T-helper 22 cell (primary cell): ENCODE measurements around the gene CD276.
"Not testable (repeated sequence)": the region's sequence is repeated elsewhere in the genome, so short reads cannot be mapped to it uniquely, and the experiment has no call there.

ENCODE experiments used
- DNase-seq: peaks from one replicate; pipeline ENCODE4 v3.0.0-alpha.2; 2020; ENCODE audit warnings: low read depth

CD276 gene

GRCh38 chr15:73683777-73684580 is at the start of gene CD276:
Gene CD276, plus strand, starts transcription at chr15:73684383. Its CDS starts 15,257 bp downstream, at chr15:73699640.
- no peak for DNase-seq

- DNase-seq, result no peak
Measured at GRCh38 chr15:73637527-73637926, 46.7 kb upstream of the CD276 start.

- DNase-seq, result not testable (repeated sequence)
Measured at GRCh38 chr15:73639464-73639863, 44.7 kb upstream of the CD276 start.

- DNase-seq, result no peak
Measured at GRCh38 chr15:73647259-73648013, 36.7 kb upstream of the CD276 start.

GRCh38 chr15:73648014-73648295 is 36.2 kb upstream of the CD276 start:
- DNase-seq, result no peak

- DNase-seq, result no peak
Measured at GRCh38 chr15:73650416-73651126, 33.6 kb upstream of the CD276 start.

GRCh38 chr15:73654659-73655058 is 29.5 kb upstream of the CD276 start:
- no peak for DNase-seq

- no peak for DNase-seq
Measured at GRCh38 chr15:73655724-73656123, 28.5 kb upstream of the CD276 start.

GRCh38 chr15:73658645-73659044 is 25.5 kb upstream of the CD276 start:
- DNase-seq, result no peak

- no peak for DNase-seq
Measured at GRCh38 chr15:73660455-73660854, 23.7 kb upstream of the CD276 start.

GRCh38 chr15:73674587-73674986 is 9.6 kb upstream of the CD276 start:
- DNase-seq, result no peak

GRCh38 chr15:73677146-73677607 is 7.0 kb upstream of the CD276 start:
- DNase-seq, result peak; percentile 18

GRCh38 chr15:73677733-73678132 is 6.5 kb upstream of the CD276 start:
- no peak for DNase-seq

GRCh38 chr15:73678498-73678897 is 5.7 kb upstream of the CD276 start:
- DNase-seq, result no peak

GRCh38 chr15:73679180-73679579 is 5.0 kb upstream of the CD276 start:
- no peak for DNase-seq

- no peak for DNase-seq
Measured at GRCh38 chr15:73679964-73680363, 4.2 kb upstream of the CD276 start.

- no peak for DNase-seq
Measured at GRCh38 chr15:73680549-73680948, 3.6 kb upstream of the CD276 start.

GRCh38 chr15:73681063-73681462 is 3.1 kb upstream of the CD276 start:
- no peak for DNase-seq

GRCh38 chr15:73681856-73682599 is 2.2 kb upstream of the CD276 start:
- no peak for DNase-seq

- DNase-seq, result no peak
Measured at GRCh38 chr15:73682600-73683090, 1.5 kb upstream of the CD276 start.

GRCh38 chr15:73683257-73683776 is 866 bp upstream of the CD276 start:
- no peak for DNase-seq
